IMR-90 (cell line): Measurements from ENCODE around the gene SNX25. TPM values are rescaled to one million over a fixed set of nuclear protein-coding genes. Genes with fewer than 3 reads are reported as not detected.
"Not testable (repeated sequence)": the region's sequence is repeated elsewhere in the genome, so short reads cannot be mapped to it uniquely, and the experiment has no call there.

Experiments
- ATAC-seq: fragments of 200-7000 bp; cut with Tn5 transposase; 2 replicates; pipeline ENCODE4 v1.9.1; 2020; ENCODE audit warnings: low read depth, mild to moderate bottlenecking, moderate library complexity
- BruUV-seq: library from RNA; stranded (reverse); fragments of 400-500 nt; replicated peaks from 2 replicates; lab custom pipeline; 2021; lab: Mats Ljungman, UMichigan
- CTCF ChIA-PET: fragments of 300-600 bp; formaldehyde crosslinking; extraction: SDS; loops from one replicate; lab custom pipeline; 2021; ENCODE audit warnings: antibody characterized with exemption; lab: Yijun Ruan, JAX
- POLR2A ChIA-PET: fragments of 300-600 bp; sonication (Branson Sonifier 250); formaldehyde crosslinking; loops from one replicate; lab custom pipeline; 2022; ENCODE audit warnings: antibody characterized with exemption; ENCODE audit not compliant: unreplicated experiment; lab: Charles Lee
- DNase-seq: peaks from one replicate; pipeline ENCODE4 v3.0.0; 2013
- H2AFZ ChIP-seq: replicated peaks from 2 replicates; pipeline ENCODE3; 2013; ENCODE audit warnings: low read length, mild to moderate bottlenecking; ENCODE audit not compliant: poor library complexity
- H2AK5ac ChIP-seq: 2 replicates; pipeline ENCODE4 v1.6.1; 2013; ENCODE audit warnings: low read depth, low read length, inconsistent platforms
- H2AK9ac ChIP-seq: replicated peaks from 2 replicates; pipeline ENCODE3; 2013; ENCODE audit warnings: mild to moderate bottlenecking, low read depth, low read length, moderate library complexity; ENCODE audit not compliant: poor library complexity
- H2BK120ac ChIP-seq: 2 replicates; pipeline ENCODE4 v1.6.1; 2013; ENCODE audit warnings: low read depth, low read length, inconsistent platforms
- H2BK15ac ChIP-seq: 3 replicates; pipeline ENCODE4 v1.6.1; 2013; ENCODE audit warnings: low read depth, low read length, inconsistent platforms
- H2BK20ac ChIP-seq: 2 replicates; pipeline ENCODE4 v1.6.1; 2013; ENCODE audit warnings: low read depth, mild to moderate bottlenecking, inconsistent platforms, low read length, moderate library complexity
- H2BK5ac ChIP-seq: 2 replicates; pipeline ENCODE4 v1.6.1; 2013; ENCODE audit warnings: mild to moderate bottlenecking, low read depth, low read length, inconsistent platforms; ENCODE audit not compliant: poor library complexity, severe bottlenecking
- H3K14ac ChIP-seq: replicated peaks from 2 replicates; pipeline ENCODE4 v1.6.1; 2013; ENCODE audit warnings: low read depth, low read length, inconsistent platforms
- H3K18ac ChIP-seq: 2 replicates; pipeline ENCODE4 v1.6.1; 2013; ENCODE audit warnings: low read depth, low read length, control low read depth
- H3K23ac ChIP-seq: 2 replicates; pipeline ENCODE4 v1.6.1; 2013; ENCODE audit warnings: low read depth, low read length, inconsistent platforms
- H3K27ac ChIP-seq: 2 replicates; pipeline ENCODE4 v1.5.1; 2013; ENCODE audit warnings: mild to moderate bottlenecking, control low read depth, low read length; ENCODE audit not compliant: insufficient read depth
- H3K27me3 ChIP-seq: 2 replicates; pipeline ENCODE4 v1.6.1; 2013; ENCODE audit warnings: low read length; ENCODE audit not compliant: control insufficient read depth, insufficient read depth
- H3K36me3 ChIP-seq: 2 replicates; pipeline ENCODE4 v1.6.1; 2013; ENCODE audit warnings: low read length, mixed read lengths; ENCODE audit not compliant: control insufficient read depth, insufficient read depth
- H3K4ac ChIP-seq: 2 replicates; pipeline ENCODE4 v1.6.1; 2013; ENCODE audit warnings: low read depth, low read length, inconsistent platforms
- H3K4me1 ChIP-seq: 2 replicates; pipeline ENCODE4 v1.6.1; 2013; ENCODE audit warnings: low read length, mixed read lengths; ENCODE audit not compliant: control insufficient read depth, insufficient read depth
- H3K4me2 ChIP-seq: 2 replicates; pipeline ENCODE4 v1.6.1; 2013; ENCODE audit warnings: low read depth, mild to moderate bottlenecking, control low read depth, low read length, moderate library complexity
- H3K4me3 ChIP-seq: 2 replicates; pipeline ENCODE4 v1.5.1; 2013; ENCODE audit warnings: low read depth, mild to moderate bottlenecking, control low read depth, low read length, moderate library complexity; ENCODE audit not compliant: insufficient read depth
- H3K56ac ChIP-seq: 2 replicates; pipeline ENCODE4 v1.6.1; 2013; ENCODE audit warnings: low read length, inconsistent platforms; ENCODE audit not compliant: insufficient read depth; ENCODE audit errors: extremely low read depth
- H3K79me1 ChIP-seq, 2 experiments: 2 replicates each; pipeline ENCODE4 v1.6.1; 2013; ENCODE audit warnings: low read length in 2 of 2, inconsistent platforms in 1 of 2, low read depth in 1 of 2
- H3K9ac ChIP-seq: 2 replicates; pipeline ENCODE4 v1.6.1; 2013; ENCODE audit warnings: low read depth, low read length, control low read depth
- H3K9me1 ChIP-seq: 2 replicates; pipeline ENCODE4 v1.6.1; 2013; ENCODE audit warnings: low read length, inconsistent platforms; ENCODE audit not compliant: insufficient read depth
- H3K9me3 ChIP-seq: 2 replicates; pipeline ENCODE4 v1.6.1; 2013; ENCODE audit warnings: low read length; ENCODE audit not compliant: control insufficient read depth, insufficient read depth
- H4K20me1 ChIP-seq: 2 replicates; pipeline ENCODE4 v1.6.1; 2013; ENCODE audit warnings: low read length, inconsistent platforms; ENCODE audit not compliant: insufficient read depth
- H4K5ac ChIP-seq: 2 replicates; pipeline ENCODE4 v1.6.1; 2013; ENCODE audit warnings: mild to moderate bottlenecking, low read depth, low read length, control low read depth
- H4K8ac ChIP-seq, 2 experiments: 2 replicates each; pipeline ENCODE4 v1.6.1; 2013; ENCODE audit warnings: low read depth in 2 of 2, low read length in 2 of 2, control low read depth in 1 of 2, inconsistent platforms in 1 of 2
- H4K91ac ChIP-seq: 2 replicates; pipeline ENCODE4 v1.6.1; 2013; ENCODE audit warnings: low read depth, low read length, inconsistent platforms; ENCODE audit not compliant: insufficient read depth
- WGBS, 2 experiments: methylation state at CpG; one replicate each; pipeline versions ENCODE4 v1.1.5 to v1.1.7; 2013; ENCODE audit warnings: missing lambda C conversion rate in 2 of 2; ENCODE audit not compliant: insufficient read length in 1 of 2; ENCODE audit errors: extremely low coverage in 2 of 2; 5-methylcytosine and 5-hydroxymethylcytosine counted together
- dilution Hi-C: fragments of 300-500 bp; cut with HindIII; formaldehyde crosslinking; loops from one replicate; pipeline ENCODE4 v1.14.3; 2018; ENCODE audit warnings: low sequenced_read_pairs; ENCODE audit not compliant: unreplicated experiment
- in situ Hi-C: fragments of 300-500 bp; cut with MboI; formaldehyde crosslinking; loops from 3 replicates; pipeline ENCODE4 v1.14.3; 2019; ENCODE audit warnings: low sequenced_read_pairs, inconsistent platforms, mixed read lengths
- intact Hi-C: fragments of 100-400 bp; cut with micrococcal nuclease; formaldehyde crosslinking; loops from 2 replicates; pipeline ENCODE4 v1.10.0; 2022
- polyA plus RNA-seq, 3 experiments: library from polyadenylated mRNA; depleted of rRNA; stranded (reverse); fragments of >200 nt; gene quantifications; 2 replicates each; pipeline ENCODE4 v1.2.3, GENCODE V29; 2012; ENCODE audit warnings: low replicate concordance in 1 of 3
- total RNA-seq: library from RNA; depleted of rRNA; stranded (reverse); fragments of >200 nt; gene quantifications from 2 replicates; pipeline ENCODE4 v1.2.3, GENCODE V29; 2012

The SNX25 gene
- total and polyA plus RNA-seq, 2 of the 4 experiments (the other 2 are of a cell fraction): 11.4 to 28.3 TPM

GRCh38 chr4:185324361-185324760 lies 115.0 kb downstream of the SNX25 start:
- H3K27ac ChIP-seq, CTCF ChIA-PET, H4K91ac ChIP-seq, H3K4ac ChIP-seq, H3K9me3 ChIP-seq, BruUV-seq, H3K4me3 ChIP-seq, H3K79me1 ChIP-seq, DNase-seq, H2AK9ac ChIP-seq, H4K5ac ChIP-seq, H2BK5ac ChIP-seq, H2AFZ ChIP-seq, H3K18ac ChIP-seq, H3K9me1 ChIP-seq, H3K23ac ChIP-seq, H3K9ac ChIP-seq, H4K20me1 ChIP-seq, H3K56ac ChIP-seq, H2BK120ac ChIP-seq, POLR2A ChIA-PET, H2AK5ac ChIP-seq, H4K8ac ChIP-seq, H3K4me2 ChIP-seq, H3K4me1 ChIP-seq, in situ Hi-C loops, dilution Hi-C loops, ATAC-seq, H3K14ac ChIP-seq, H3K36me3 ChIP-seq, H2BK20ac ChIP-seq, H2BK15ac ChIP-seq, H3K27me3 ChIP-seq: not testable (repeated sequence)
- 100% methylated on average over 1 of the region's 6 CpGs; no CpG with 5 or more reads in 1 of the 2 experiments for WGBS, 2 experiments
- intact Hi-C loops: loop anchor here (5.0 kb wide), 1 partner anchor 273 kb away; no protein-coding TSS in a partner anchor

- not testable (repeated sequence) for H4K5ac ChIP-seq, H3K14ac ChIP-seq, ATAC-seq
These were observed 116.3 kb downstream of the SNX25 start for GRCh38 chr4:185325721-185326120.

More at GRCh38 chr4:185325721-185326120, 116.3 kb downstream of the SNX25 start:
- H4K91ac ChIP-seq, CTCF ChIA-PET, H4K20me1 ChIP-seq, in situ Hi-C loops, H3K27me3 ChIP-seq, H2BK120ac ChIP-seq, H3K9ac ChIP-seq, BruUV-seq, H2BK5ac ChIP-seq, H3K4me1 ChIP-seq, H2AFZ ChIP-seq, H2AK9ac ChIP-seq, intact Hi-C loops, H3K79me1 ChIP-seq, H3K9me3 ChIP-seq, POLR2A ChIA-PET, H3K4ac ChIP-seq, H2AK5ac ChIP-seq, H2BK20ac ChIP-seq, H3K23ac ChIP-seq, H3K56ac ChIP-seq, H3K9me1 ChIP-seq, H3K4me2 ChIP-seq, H2BK15ac ChIP-seq, dilution Hi-C loops, H3K36me3 ChIP-seq, H3K27ac ChIP-seq, H3K4me3 ChIP-seq, DNase-seq, H3K18ac ChIP-seq, H4K8ac ChIP-seq: not testable (repeated sequence)
- WGBS, 2 experiments: no CpG with 5 or more reads among the region's 1 CpG
